K562 (cell line): ENCODE results near the gene MOAP1. TPM values are rescaled to one million over a fixed set of nuclear protein-coding genes. Genes with fewer than 3 reads are reported as not detected.
"Not testable (repeated sequence)": the region's sequence is repeated elsewhere in the genome, so short reads cannot be mapped to it uniquely, and the experiment has no call there.

Experiments
- ATAC-seq: fragments of 200-7000 bp; cut with Tn5 transposase; 3 replicates; pipeline ENCODE4 v1.9.1; 2020; ENCODE audit warnings: moderate library complexity
- BruUV-seq: library from RNA; stranded (reverse); fragments of 400-500 nt; replicated peaks from 2 replicates; lab custom pipeline; 2021; lab: Mats Ljungman, UMichigan
- CTCF ChIA-PET: fragments of 300-600 bp; formaldehyde crosslinking; extraction: SDS; loops from one replicate; lab custom pipeline; 2021; ENCODE audit warnings: low intra/inter-chr PET ratio; lab: Yijun Ruan, JAX
- POLR2A ChIA-PET: fragments of 300-600, 350-650 bp; sonication (Branson Sonifier 250); formaldehyde crosslinking; extraction: SDS; loops from one replicate; lab custom pipeline; 2021; ENCODE audit warnings: antibody characterized with exemption, inconsistent platforms; lab: Yijun Ruan, JAX
- DNase-seq, 4 experiments: peaks; one replicate each; pipeline versions ENCODE4 v3.0.0 to v3.0.0-alpha.2; 2011 to 2018; ENCODE audit warnings: low spot score in 3 of 4, mixed read lengths in 3 of 4; ENCODE audit errors: extremely low read depth in 1 of 4
- FAIRE-seq: peaks from 2 replicates; lab custom pipeline; 2011; peaks lifted over from hg19 to GRCh38; lab: Jason Lieb, UNC
- H2AFZ ChIP-seq: 2 replicates; pipeline ENCODE4 v1.6.0; 2011; ENCODE audit warnings: low read depth, low read length, control low read depth, inconsistent platforms
- H3K27ac ChIP-seq: fragments of 200-600 bp; 3 replicates; pipeline ENCODE4 v1.8.0; 2011; ENCODE audit warnings: low read depth, mild to moderate bottlenecking, control low read depth, inconsistent platforms, low read length, moderate library complexity, mixed read lengths; ENCODE audit errors: extremely low read depth
- H3K27me3 ChIP-seq, 2 experiments: fragments of 300-600 bp in 1 of 2; 2 replicates in 1 of 2; 3 replicates in 1 of 2; pipeline versions ENCODE4 v1.6.0 to v1.8.0; 2011; ENCODE audit warnings: inconsistent platforms in 2 of 2, low read length in 2 of 2, mild to moderate bottlenecking in 1 of 2, mixed read lengths in 1 of 2, moderate library complexity in 1 of 2; ENCODE audit not compliant: control insufficient read depth in 2 of 2, insufficient read depth in 2 of 2
- H3K36me3 ChIP-seq: fragments of 300-600 bp; 3 replicates; pipeline ENCODE4 v1.8.0; 2011; ENCODE audit warnings: mild to moderate bottlenecking, low read length, inconsistent platforms; ENCODE audit not compliant: control insufficient read depth, insufficient read depth
- H3K4me1 ChIP-seq, 2 experiments: fragments of 200-600 bp in 1 of 2; replicated peaks in 1 of 2; 2 replicates in 1 of 2; 3 replicates in 1 of 2; pipeline versions ENCODE4 v1.5.1 to v1.8.0; 2011; ENCODE audit warnings: inconsistent platforms in 2 of 2, low read length in 2 of 2, mild to moderate bottlenecking in 1 of 2, mixed read lengths in 1 of 2, moderate library complexity in 1 of 2; ENCODE audit not compliant: control insufficient read depth in 2 of 2, insufficient read depth in 2 of 2
- H3K4me2 ChIP-seq: 2 replicates; pipeline ENCODE4 v1.6.1; 2011; ENCODE audit warnings: low read length, control low read depth, inconsistent platforms, mixed read lengths; ENCODE audit not compliant: insufficient read depth
- H3K4me3 ChIP-seq: fragments of 200-600 bp; sonication (generic), shearing (Covaris generic); 2 replicates; pipeline ENCODE4 v1.5.1; 2016; ENCODE audit warnings: control low read depth, inconsistent platforms
- H3K79me2 ChIP-seq: fragments of 200-600 bp; 3 replicates; pipeline ENCODE4 v1.8.0; 2011; ENCODE audit warnings: low read length, inconsistent platforms; ENCODE audit not compliant: control insufficient read depth, insufficient read depth
- H3K9ac ChIP-seq, 2 experiments: 2 replicates each; pipeline versions ENCODE4 v1.6.0 to v1.6.1; 2011; ENCODE audit warnings: low read depth in 2 of 2, low read length in 2 of 2, control low read depth in 1 of 2, inconsistent platforms in 1 of 2, mild to moderate bottlenecking in 1 of 2, mixed read lengths in 1 of 2; ENCODE audit not compliant: insufficient read depth in 1 of 2
- H3K9me1 ChIP-seq: one replicate; pipeline ENCODE4 v1.6.0; 2011; ENCODE audit warnings: inconsistent platforms, mild to moderate bottlenecking, low read length, moderate library complexity; ENCODE audit not compliant: control insufficient read depth, insufficient read depth
- H3K9me3 ChIP-seq: replicated peaks from 2 replicates; pipeline ENCODE4 v1.5.1; 2011; ENCODE audit warnings: low read depth, low read length, inconsistent platforms; ENCODE audit not compliant: control insufficient read depth, insufficient read depth
- H4K20me1 ChIP-seq: replicated peaks from 2 replicates; pipeline ENCODE4 v1.6.1; 2011; ENCODE audit warnings: low read length, inconsistent platforms, mixed read lengths; ENCODE audit not compliant: control insufficient read depth, insufficient read depth
- CBX5 ChIP-seq: IDR thresholded peaks from 2 replicates; pipeline ENCODE4 v1.6.1; 2014; ENCODE audit warnings: low read depth, borderline replicate concordance
- CHCHD3 ChIP-seq: fragments of 250-450 bp; sonication (Bioruptor Pico); IDR thresholded peaks from 2 replicates; pipeline ENCODE4 v2.1.2; 2022; ENCODE audit warnings: mild to moderate bottlenecking
- HDGF ChIP-seq: fragments of 450-650 bp; IDR thresholded peaks from 2 replicates; pipeline ENCODE4 v1.6.1; 2016
- KAT8 ChIP-seq: fragments of 450-650 bp; IDR thresholded peaks from 2 replicates; pipeline ENCODE4 v1.6.1; 2016; ENCODE audit warnings: low read depth, mild to moderate bottlenecking
- KLF13 ChIP-seq: fragments of 450-650 bp; IDR thresholded peaks from 2 replicates; pipeline ENCODE4 v1.6.1; 2016; ENCODE audit warnings: missing genetic modification characterization, low read depth, mild to moderate bottlenecking, missing compliant biosample characterization, moderate library complexity, borderline replicate concordance
- SAFB2 ChIP-seq: fragments of 200-400 bp; formaldehyde crosslinking; IDR thresholded peaks from 2 replicates; pipeline ENCODE4 v1.6.1; 2018; ENCODE audit warnings: borderline replicate concordance, low read length, low read depth, moderate library complexity; ENCODE audit not compliant: severe bottlenecking
- TCFL5 ChIP-seq: fragments of 250-450 bp; sonication (Bioruptor Pico); conservative IDR thresholded peaks from 2 replicates; pipeline ENCODE4 v1.6.1; 2021; ENCODE audit warnings: mild to moderate bottlenecking, moderate library complexity, matching md5 sums
- WGBS: fragments of 100-300 bp; shearing (Covaris generic); methylation state at CpG from one replicate; pipeline ENCODE4 v1.1.6; 2016; ENCODE audit warnings: low coverage, mixed read lengths; ENCODE audit not compliant: insufficient coverage; ENCODE audit errors: missing lambda C conversion rate; 5-methylcytosine and 5-hydroxymethylcytosine counted together
- in situ Hi-C: fragments of 300-500 bp; cut with MboI; formaldehyde crosslinking; loops from 4 replicates; pipeline ENCODE4 v1.15.0; 2018; ENCODE audit warnings: inconsistent platforms, mixed read lengths
- intact Hi-C: fragments of 100-400 bp; cut with micrococcal nuclease; formaldehyde crosslinking; loops from 2 replicates; pipeline ENCODE4 v1.14.2; 2022
- polyA plus RNA-seq, 8 experiments: library from polyadenylated mRNA; depleted of rRNA in 4 of 8; stranded (reverse) in 5 of 8; unstranded in 3 of 8; fragments of >200 nt; fragmentation: Nextera tagmentation in 2 of 8; fragmentation: Illumina TruSeq in 1 of 8; extraction: Ambion mirVana in 2 of 8; extraction: Trizol in 1 of 8; gene quantifications; 2 replicates each; pipeline versions ENCODE4 v1.2.1 to v1.2.3, GENCODE V29; 2011 to 2014; ENCODE audit warnings: inconsistent platforms in 1 of 8, missing spikeins in 1 of 8
- total RNA-seq, 7 experiments: library from RNA; depleted of rRNA in 6 of 7; stranded (reverse); fragments of >200 nt in 6 of 7; fragmentation: Illumina TruSeq in 2 of 7; extraction: Trizol in 2 of 7; gene quantifications; 2 replicates each; pipeline versions ENCODE4 v1.2.1 to v1.2.3, GENCODE V29; 2011 to 2021; ENCODE audit warnings: low replicate concordance in 1 of 7
- TF ChIP-seq, protein P1 (sequence below): sonication (generic); formaldehyde crosslinking; IDR thresholded peaks from 2 replicates; pipeline ENCODE4 v1.8.1; 2022; ENCODE audit warnings: missing genetic modification reagents
- TF ChIP-seq, protein P2 (sequence below): sonication (generic); formaldehyde crosslinking; IDR thresholded peaks from 2 replicates; pipeline ENCODE4 v1.8.0; 2023; ENCODE audit warnings: missing genetic modification reagents, mild to moderate bottlenecking, borderline replicate concordance

MOAP1 gene
- total and polyA plus RNA-seq, 9 of the 15 experiments (the other 6 are each of a cell fraction or from before 2014, with no cell fraction given): 1.5 to 14.4 (median 6.0) TPM

DNA sequence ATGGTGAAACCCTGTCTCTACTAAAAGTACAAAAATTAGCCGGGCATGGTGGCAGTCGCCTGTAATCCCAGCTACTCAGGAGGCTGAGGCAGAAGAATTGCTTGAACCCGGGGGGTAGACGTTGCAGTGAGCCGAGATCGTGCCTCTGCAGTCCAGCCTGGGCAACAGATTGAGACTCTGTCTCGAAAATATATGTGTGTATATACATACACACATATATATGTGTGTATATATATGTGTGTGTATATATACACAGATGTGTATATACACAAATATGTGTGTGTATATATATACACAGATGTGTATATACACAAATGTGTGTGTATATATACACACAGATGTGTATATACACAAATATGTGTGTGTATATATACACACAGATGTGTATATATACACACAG lies 26.3 kb downstream of the MOAP1 start:
- in situ Hi-C loops, intact Hi-C loops, H2AFZ ChIP-seq, H3K9me1 ChIP-seq, BruUV-seq, H3K4me2 ChIP-seq, H3K79me2 ChIP-seq, CTCF ChIA-PET, H3K9me3 ChIP-seq, ATAC-seq, H4K20me1 ChIP-seq, H3K36me3 ChIP-seq, H3K9ac ChIP-seq, H3K27ac ChIP-seq, POLR2A ChIA-PET, FAIRE-seq, H3K4me1 ChIP-seq, DNase-seq, H3K27me3 ChIP-seq, H3K4me3 ChIP-seq: not testable (repeated sequence)
- WGBS: 20% methylated on average over 1 of the region's 7 CpGs

DNA sequence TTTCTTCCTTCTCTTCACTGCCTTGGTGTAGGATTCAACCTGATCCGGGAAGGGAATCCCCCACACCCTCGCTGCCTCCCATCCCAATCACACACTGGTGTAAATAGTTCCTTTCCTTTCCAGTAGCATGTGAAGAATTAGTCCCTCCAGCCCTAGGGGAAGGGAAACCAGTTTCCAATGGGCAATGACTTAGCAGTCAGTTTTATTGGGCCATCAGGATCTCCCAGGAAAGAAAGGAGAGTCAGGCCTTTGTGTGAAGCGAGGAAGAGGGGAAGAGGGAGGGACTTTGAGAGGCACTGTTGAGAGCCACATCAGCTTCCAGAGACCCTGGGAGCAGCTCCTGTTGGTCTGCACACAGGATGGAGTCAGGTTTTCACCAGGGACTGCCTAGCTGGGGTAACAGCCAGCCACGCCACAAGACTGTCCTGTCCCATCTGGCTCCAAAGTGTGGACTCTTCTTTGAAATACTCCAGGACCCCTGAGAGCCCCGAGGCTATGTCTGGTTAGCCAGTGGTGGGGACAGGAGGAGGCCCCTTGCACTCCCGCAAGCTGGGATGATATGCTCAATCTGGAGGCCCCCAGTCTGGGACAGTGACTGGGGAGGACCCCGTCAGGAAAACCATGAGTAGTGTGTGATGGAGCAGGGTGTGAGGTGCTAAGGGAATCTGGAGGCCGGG lies 27.9 kb downstream of the MOAP1 start:
- H3K4me1 ChIP-seq: no peaks in the 10 kb centered on the region; a peak in 1 of 5 replicates
- no peak overlapping the region for H3K4me2 ChIP-seq
- H3K36me3 ChIP-seq: no peaks in the 10 kb centered on the region
- H3K79me2 ChIP-seq: no peaks in the 10 kb centered on the region
- ATAC-seq (peak; percentile 31), DNase-seq (no peak), FAIRE-seq (no peak)
- BruUV-seq: no TSS peak
- in situ Hi-C loops: no loop called here
- H3K4me3 ChIP-seq: no peak overlapping the region
- H3K27me3 ChIP-seq: no peaks in the 10 kb centered on the region
- H3K27ac ChIP-seq: no peak overlapping the region
- 9% methylated on average over 4 of the region's 8 CpGs for WGBS
- no peaks in the 10 kb centered on the region for H4K20me1 ChIP-seq
- POLR2A ChIA-PET: interaction anchor here (0.6 kb wide), 1 partner anchor 11 kb away, joined by 3 read pairs; no protein-coding TSS in a partner anchor
- no peak overlapping the region for H2AFZ ChIP-seq
- intact Hi-C loops: no loop called here
- H3K9me1 ChIP-seq: no peaks in the 10 kb centered on the region
- no peak overlapping the region for H3K9ac ChIP-seq
- CTCF ChIA-PET: no interaction called here
- H3K9me3 ChIP-seq: no peaks in the 10 kb centered on the region
- TF ChIP-seq HDGF (no peak), KLF13 (no peak), SAFB2 (no peak), KAT8 (no peak), TCFL5 (CRISPR knock-in tag) (no peak), CHCHD3 (CRISPR knock-in tag) (no peak), CBX5 (no peak)
- TF ChIP-seq, protein P1, sequence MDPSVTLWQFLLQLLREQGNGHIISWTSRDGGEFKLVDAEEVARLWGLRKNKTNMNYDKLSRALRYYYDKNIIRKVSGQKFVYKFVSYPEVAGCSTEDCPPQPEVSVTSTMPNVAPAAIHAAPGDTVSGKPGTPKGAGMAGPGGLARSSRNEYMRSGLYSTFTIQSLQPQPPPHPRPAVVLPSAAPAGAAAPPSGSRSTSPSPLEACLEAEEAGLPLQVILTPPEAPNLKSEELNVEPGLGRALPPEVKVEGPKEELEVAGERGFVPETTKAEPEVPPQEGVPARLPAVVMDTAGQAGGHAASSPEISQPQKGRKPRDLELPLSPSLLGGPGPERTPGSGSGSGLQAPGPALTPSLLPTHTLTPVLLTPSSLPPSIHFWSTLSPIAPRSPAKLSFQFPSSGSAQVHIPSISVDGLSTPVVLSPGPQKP: no peak
- TF ChIP-seq, protein P2, sequence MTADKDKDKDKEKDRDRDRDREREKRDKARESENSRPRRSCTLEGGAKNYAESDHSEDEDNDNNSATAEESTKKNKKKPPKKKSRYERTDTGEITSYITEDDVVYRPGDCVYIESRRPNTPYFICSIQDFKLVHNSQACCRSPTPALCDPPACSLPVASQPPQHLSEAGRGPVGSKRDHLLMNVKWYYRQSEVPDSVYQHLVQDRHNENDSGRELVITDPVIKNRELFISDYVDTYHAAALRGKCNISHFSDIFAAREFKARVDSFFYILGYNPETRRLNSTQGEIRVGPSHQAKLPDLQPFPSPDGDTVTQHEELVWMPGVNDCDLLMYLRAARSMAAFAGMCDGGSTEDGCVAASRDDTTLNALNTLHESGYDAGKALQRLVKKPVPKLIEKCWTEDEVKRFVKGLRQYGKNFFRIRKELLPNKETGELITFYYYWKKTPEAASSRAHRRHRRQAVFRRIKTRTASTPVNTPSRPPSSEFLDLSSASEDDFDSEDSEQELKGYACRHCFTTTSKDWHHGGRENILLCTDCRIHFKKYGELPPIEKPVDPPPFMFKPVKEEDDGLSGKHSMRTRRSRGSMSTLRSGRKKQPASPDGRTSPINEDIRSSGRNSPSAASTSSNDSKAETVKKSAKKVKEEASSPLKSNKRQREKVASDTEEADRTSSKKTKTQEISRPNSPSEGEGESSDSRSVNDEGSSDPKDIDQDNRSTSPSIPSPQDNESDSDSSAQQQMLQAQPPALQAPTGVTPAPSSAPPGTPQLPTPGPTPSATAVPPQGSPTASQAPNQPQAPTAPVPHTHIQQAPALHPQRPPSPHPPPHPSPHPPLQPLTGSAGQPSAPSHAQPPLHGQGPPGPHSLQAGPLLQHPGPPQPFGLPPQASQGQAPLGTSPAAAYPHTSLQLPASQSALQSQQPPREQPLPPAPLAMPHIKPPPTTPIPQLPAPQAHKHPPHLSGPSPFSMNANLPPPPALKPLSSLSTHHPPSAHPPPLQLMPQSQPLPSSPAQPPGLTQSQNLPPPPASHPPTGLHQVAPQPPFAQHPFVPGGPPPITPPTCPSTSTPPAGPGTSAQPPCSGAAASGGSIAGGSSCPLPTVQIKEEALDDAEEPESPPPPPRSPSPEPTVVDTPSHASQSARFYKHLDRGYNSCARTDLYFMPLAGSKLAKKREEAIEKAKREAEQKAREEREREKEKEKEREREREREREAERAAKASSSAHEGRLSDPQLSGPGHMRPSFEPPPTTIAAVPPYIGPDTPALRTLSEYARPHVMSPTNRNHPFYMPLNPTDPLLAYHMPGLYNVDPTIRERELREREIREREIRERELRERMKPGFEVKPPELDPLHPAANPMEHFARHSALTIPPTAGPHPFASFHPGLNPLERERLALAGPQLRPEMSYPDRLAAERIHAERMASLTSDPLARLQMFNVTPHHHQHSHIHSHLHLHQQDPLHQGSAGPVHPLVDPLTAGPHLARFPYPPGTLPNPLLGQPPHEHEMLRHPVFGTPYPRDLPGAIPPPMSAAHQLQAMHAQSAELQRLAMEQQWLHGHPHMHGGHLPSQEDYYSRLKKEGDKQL: no peak
